Stomach (tissue), 4 donors: Measurements from ENCODE around the gene PLA2G4A.

ENCODE experiments used
- EP300 ChIP-seq: sonication (generic); formaldehyde crosslinking; IDR thresholded peaks from one replicate; pipeline ENCODE4 v1.6.1; 2017; ENCODE audit warnings: antibody characterized with exemption
- POLR2A ChIP-seq, 4 donors: fragments of 450-650 bp; IDR thresholded peaks; one replicate each; pipeline ENCODE4 v1.6.1; 2016; ENCODE audit warnings: antibody characterized with exemption in 4 of 4, control low read depth in 2 of 4, mild to moderate bottlenecking in 1 of 4, moderate library complexity in 1 of 4
- POLR2AphosphoS5 ChIP-seq, 3 donors: sonication (generic); formaldehyde crosslinking; IDR thresholded peaks; one replicate each; pipeline ENCODE4 v1.6.1; 2016; ENCODE audit warnings: antibody characterized with exemption in 3 of 3
- TF ChIP-seq, protein P1 (sequence below), 7 experiments: fragments of 450-650 bp in 4 of 7; fragments of 200-600 bp in 3 of 7; sonication (generic) in 3 of 7; IDR thresholded peaks; one replicate each; pipeline ENCODE4 v1.5.1; 2016 to 2019; ENCODE audit warnings: antibody characterized with exemption in 7 of 7, control low read depth in 2 of 7, mild to moderate bottlenecking in 1 of 7

GRCh38 chr1:186999506-186999905, 170.8 kb downstream of the PLA2G4A start:
- TF ChIP-seq POLR2A (IDR thresholded peaks at IDR 0.05) (no peak), POLR2AphosphoS5 (IDR thresholded peaks at IDR 0.05) (no peak), EP300 (no peak)
- TF ChIP-seq, protein P1, sequence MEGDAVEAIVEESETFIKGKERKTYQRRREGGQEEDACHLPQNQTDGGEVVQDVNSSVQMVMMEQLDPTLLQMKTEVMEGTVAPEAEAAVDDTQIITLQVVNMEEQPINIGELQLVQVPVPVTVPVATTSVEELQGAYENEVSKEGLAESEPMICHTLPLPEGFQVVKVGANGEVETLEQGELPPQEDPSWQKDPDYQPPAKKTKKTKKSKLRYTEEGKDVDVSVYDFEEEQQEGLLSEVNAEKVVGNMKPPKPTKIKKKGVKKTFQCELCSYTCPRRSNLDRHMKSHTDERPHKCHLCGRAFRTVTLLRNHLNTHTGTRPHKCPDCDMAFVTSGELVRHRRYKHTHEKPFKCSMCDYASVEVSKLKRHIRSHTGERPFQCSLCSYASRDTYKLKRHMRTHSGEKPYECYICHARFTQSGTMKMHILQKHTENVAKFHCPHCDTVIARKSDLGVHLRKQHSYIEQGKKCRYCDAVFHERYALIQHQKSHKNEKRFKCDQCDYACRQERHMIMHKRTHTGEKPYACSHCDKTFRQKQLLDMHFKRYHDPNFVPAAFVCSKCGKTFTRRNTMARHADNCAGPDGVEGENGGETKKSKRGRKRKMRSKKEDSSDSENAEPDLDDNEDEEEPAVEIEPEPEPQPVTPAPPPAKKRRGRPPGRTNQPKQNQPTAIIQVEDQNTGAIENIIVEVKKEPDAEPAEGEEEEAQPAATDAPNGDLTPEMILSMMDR (IDR thresholded peaks at IDR 0.05), result no peak
